Measurements from ENCODE around the gene HOXC9.

- TF ChIP-seq CTCF (IDR thresholded peaks at IDR 0.05) (no peak), POLR2A (IDR thresholded peaks at IDR 0.05) (no peak)
These were observed 24.3 kb upstream of the HOXC9 start for GRCh38 chr12:53975479-53976152.
